ENCODE measurements around the gene HMX2. TPM values are rescaled to one million over a fixed set of nuclear protein-coding genes. Genes with fewer than 3 reads are reported as not detected.

HMX2 gene
- total and polyA plus RNA-seq, 2 of the 8 experiments (the other 6 are each of a cell fraction or from before 2014, with no cell fraction given): 2.0 to 2.7 TPM

- TF ChIP-seq CHD7 (IDR thresholded peaks at IDR 0.05; ENCODE audit: insufficient replicate concordance, low read length): no peak
- TF ChIP-seq HDAC6 (IDR thresholded peaks at IDR 0.05; ENCODE audit: low read depth, low read length): no peak
- TF ChIP-seq TCF12 (IDR thresholded peaks at IDR 0.05; ENCODE audit: low read depth, low read length): 0 out of 2 replicates have a peak, but pooled peaks have one; percentile 44
- TF ChIP-seq RNF2 (IDR thresholded peaks at IDR 0.05; ENCODE audit: borderline replicate concordance, low read depth, low read length, missing control alignments, poor library complexity, severe bottlenecking): peak; percentile 99
- TF ChIP-seq NANOG (IDR thresholded peaks at IDR 0.05; ENCODE audit: insufficient read depth, low read depth, low read length, poor library complexity, severe bottlenecking): no peak
- TF ChIP-seq NRF1 (IDR thresholded peaks at IDR 0.05; ENCODE audit: low read depth, low read length): no peak
- TF ChIP-seq TEAD4 (IDR thresholded peaks at IDR 0.05; ENCODE audit: low read depth, low read length): peak; percentile 30; the same call in 1 of the 2 replicates
- no peak for TF ChIP-seq MAFK (IDR thresholded peaks at IDR 0.05; ENCODE audit: low read depth, low read length)
- TF ChIP-seq SIRT6 (IDR thresholded peaks at IDR 0.05; ENCODE audit: low read length): no peak
- TF ChIP-seq BCL11A (IDR thresholded peaks at IDR 0.05; ENCODE audit: low read depth in 2 of 2, low read length in 2 of 2): no peak
- TF ChIP-seq CREB1 (IDR thresholded peaks at IDR 0.05): no peak
Observed at GRCh38 chr10:123139521-123140163, 8.3 kb upstream of the HMX2 start (continued).
